ENCODE measurements around the gene ARID1B.

ARID1B gene

GRCh38 chr6:157239671-157240058 is 462.5 kb downstream of the ARID1B start:
- DNase-seq = no peak

- DNase-seq = no peak
These were observed 463.1 kb downstream of the ARID1B start for GRCh38 chr6:157240059-157240959.

- no peak for DNase-seq
These were observed 463.8 kb downstream of the ARID1B start for GRCh38 chr6:157240960-157241311.

- no peak for DNase-seq
These were observed 465.6 kb downstream of the ARID1B start for GRCh38 chr6:157242791-157243190.

GRCh38 chr6:157244175-157244574 is 467.0 kb downstream of the ARID1B start:
- DNase-seq = no peak

GRCh38 chr6:157244780-157245179 is 467.6 kb downstream of the ARID1B start:
- DNase-seq = no peak

- no peak for DNase-seq
These were observed 468.3 kb downstream of the ARID1B start for GRCh38 chr6:157245436-157245835.

GRCh38 chr6:157246048-157246630 is 469.0 kb downstream of the ARID1B start:
- no peak for DNase-seq

GRCh38 chr6:157246771-157247484 is 469.8 kb downstream of the ARID1B start:
- DNase-seq = no peak

GRCh38 chr6:157248264-157248663 is 471.1 kb downstream of the ARID1B start:
- DNase-seq = no peak

GRCh38 chr6:157249826-157250225 is 472.6 kb downstream of the ARID1B start:
- DNase-seq = no peak

GRCh38 chr6:157251586-157252247 is 474.5 kb downstream of the ARID1B start:
- no peak for DNase-seq

GRCh38 chr6:157253017-157253416 is 475.8 kb downstream of the ARID1B start:
- no peak for DNase-seq

GRCh38 chr6:157253699-157254098 is 476.5 kb downstream of the ARID1B start:
- DNase-seq = no peak

GRCh38 chr6:157254538-157254937 is 477.4 kb downstream of the ARID1B start:
- no peak for DNase-seq

GRCh38 chr6:157255079-157255478 is 477.9 kb downstream of the ARID1B start:
- no peak for DNase-seq

GRCh38 chr6:157258878-157259277 is 481.7 kb downstream of the ARID1B start:
- DNase-seq = no peak

- no peak for DNase-seq
These were observed 482.3 kb downstream of the ARID1B start for GRCh38 chr6:157259443-157259842.
